Measurements from ENCODE around the gene PTRHD1. TPM values are rescaled to one million over a fixed set of nuclear protein-coding genes. Genes with fewer than 3 reads are reported as not detected.

Gene PTRHD1
- total and polyA plus RNA-seq, 10 of the 15 experiments (the other 5 are each of a cell fraction or from before 2014, with no cell fraction given) = 15.9 to 64.2 (median 45.0) TPM

- TF ChIP-seq, protein P1, sequence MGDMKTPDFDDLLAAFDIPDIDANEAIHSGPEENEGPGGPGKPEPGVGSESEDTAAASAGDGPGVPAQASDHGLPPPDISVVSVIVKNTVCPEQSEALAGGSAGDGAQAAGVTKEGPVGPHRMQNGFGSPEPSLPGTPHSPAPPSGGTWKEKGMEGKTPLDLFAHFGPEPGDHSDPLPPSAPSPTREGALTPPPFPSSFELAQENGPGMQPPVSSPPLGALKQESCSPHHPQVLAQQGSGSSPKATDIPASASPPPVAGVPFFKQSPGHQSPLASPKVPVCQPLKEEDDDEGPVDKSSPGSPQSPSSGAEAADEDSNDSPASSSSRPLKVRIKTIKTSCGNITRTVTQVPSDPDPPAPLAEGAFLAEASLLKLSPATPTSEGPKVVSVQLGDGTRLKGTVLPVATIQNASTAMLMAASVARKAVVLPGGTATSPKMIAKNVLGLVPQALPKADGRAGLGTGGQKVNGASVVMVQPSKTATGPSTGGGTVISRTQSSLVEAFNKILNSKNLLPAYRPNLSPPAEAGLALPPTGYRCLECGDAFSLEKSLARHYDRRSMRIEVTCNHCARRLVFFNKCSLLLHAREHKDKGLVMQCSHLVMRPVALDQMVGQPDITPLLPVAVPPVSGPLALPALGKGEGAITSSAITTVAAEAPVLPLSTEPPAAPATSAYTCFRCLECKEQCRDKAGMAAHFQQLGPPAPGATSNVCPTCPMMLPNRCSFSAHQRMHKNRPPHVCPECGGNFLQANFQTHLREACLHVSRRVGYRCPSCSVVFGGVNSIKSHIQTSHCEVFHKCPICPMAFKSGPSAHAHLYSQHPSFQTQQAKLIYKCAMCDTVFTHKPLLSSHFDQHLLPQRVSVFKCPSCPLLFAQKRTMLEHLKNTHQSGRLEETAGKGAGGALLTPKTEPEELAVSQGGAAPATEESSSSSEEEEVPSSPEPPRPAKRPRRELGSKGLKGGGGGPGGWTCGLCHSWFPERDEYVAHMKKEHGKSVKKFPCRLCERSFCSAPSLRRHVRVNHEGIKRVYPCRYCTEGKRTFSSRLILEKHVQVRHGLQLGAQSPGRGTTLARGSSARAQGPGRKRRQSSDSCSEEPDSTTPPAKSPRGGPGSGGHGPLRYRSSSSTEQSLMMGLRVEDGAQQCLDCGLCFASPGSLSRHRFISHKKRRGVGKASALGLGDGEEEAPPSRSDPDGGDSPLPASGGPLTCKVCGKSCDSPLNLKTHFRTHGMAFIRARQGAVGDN (IDR thresholded peaks at IDR 0.05) = peak; percentile 48
- TF ChIP-seq PML (IDR thresholded peaks at IDR 0.05; ENCODE audit: low read length) (peak; percentile 91), EGR1 (IDR thresholded peaks at IDR 0.05; ENCODE audit: borderline replicate concordance in 1 of 2, low read depth in 2 of 2, low read length in 2 of 2) (peak in 1 of 2 experiments; percentile 30; a peak in 1 of 3 replicates), SIX5 (IDR thresholded peaks at IDR 0.05; ENCODE audit: low read depth, low read length, severe bottlenecking) (peak; percentile 78), MTA2 (IDR thresholded peaks at IDR 0.05; ENCODE audit: low read depth) (no peak), STAT1 (conservative IDR thresholded peaks at IDR 0.05) (0 out of 2 replicates have a peak, but pooled peaks have one; percentile 43), TAF1 (IDR thresholded peaks at IDR 0.05; ENCODE audit: borderline replicate concordance, low read depth, low read length) (peak; percentile 88), ZBTB40 (IDR thresholded peaks at IDR 0.05; ENCODE audit: borderline replicate concordance) (peak; percentile 40; the same call in 1 of the 2 replicates), BMI1 (IDR thresholded peaks at IDR 0.05; ENCODE audit: borderline replicate concordance) (no peak), CTCF (IDR thresholded peaks at IDR 0.05 in 2 of 3, conservative IDR thresholded peaks at IDR 0.05 in 1 of 3; ENCODE audit: control insufficient read depth in 2 of 3, extremely low read depth in 1 of 3, insufficient read depth in 1 of 3, low read depth in 3 of 3, low read length in 3 of 3) (peak; percentile 36 to 40 (median 37); a peak in 5 of 6 replicates), TBL1XR1 (IDR thresholded peaks at IDR 0.05; ENCODE audit: low read depth, low read length) (no peak), POLR2AphosphoS5 (IDR thresholded peaks at IDR 0.05; ENCODE audit: low read length) (peak; percentile 83), SMARCA5 (IDR thresholded peaks at IDR 0.05) (peak; percentile 77; the same call in 1 of the 2 replicates), SRF (IDR thresholded peaks at IDR 0.05; ENCODE audit: low read depth in 2 of 2, low read length in 2 of 2) (0 out of 4 replicates have a peak, but pooled peaks of 1 of the 2 experiments have one; percentile 1)
These were observed at the start of gene PTRHD1, which contains the start of gene CENPO (continued) for GRCh38 chr2:24792874-24793760.
